HG03196 (cell line): ENCODE measurements around the gene EFNA1.
"Not testable (repeated sequence)": the region's sequence is repeated elsewhere in the genome, so short reads cannot be mapped to it uniquely, and the experiment has no call there.

Source experiments
- ATAC-seq: cut with Tn5 transposase; IDR thresholded peaks from one replicate; pipeline ENCODE4 v1.9.1; 2021; ENCODE audit not compliant: unreplicated experiment

Gene EFNA1

GRCh38 chr1:155140630-155140953 lies 12.9 kb downstream of the EFNA1 start:
- no peak for ATAC-seq

GRCh38 chr1:155141749-155142148 lies 14.1 kb downstream of the EFNA1 start:
- ATAC-seq: no peak

- ATAC-seq: no peak
Observed at GRCh38 chr1:155145491-155145890, 17.8 kb downstream of the EFNA1 start.

DNA sequence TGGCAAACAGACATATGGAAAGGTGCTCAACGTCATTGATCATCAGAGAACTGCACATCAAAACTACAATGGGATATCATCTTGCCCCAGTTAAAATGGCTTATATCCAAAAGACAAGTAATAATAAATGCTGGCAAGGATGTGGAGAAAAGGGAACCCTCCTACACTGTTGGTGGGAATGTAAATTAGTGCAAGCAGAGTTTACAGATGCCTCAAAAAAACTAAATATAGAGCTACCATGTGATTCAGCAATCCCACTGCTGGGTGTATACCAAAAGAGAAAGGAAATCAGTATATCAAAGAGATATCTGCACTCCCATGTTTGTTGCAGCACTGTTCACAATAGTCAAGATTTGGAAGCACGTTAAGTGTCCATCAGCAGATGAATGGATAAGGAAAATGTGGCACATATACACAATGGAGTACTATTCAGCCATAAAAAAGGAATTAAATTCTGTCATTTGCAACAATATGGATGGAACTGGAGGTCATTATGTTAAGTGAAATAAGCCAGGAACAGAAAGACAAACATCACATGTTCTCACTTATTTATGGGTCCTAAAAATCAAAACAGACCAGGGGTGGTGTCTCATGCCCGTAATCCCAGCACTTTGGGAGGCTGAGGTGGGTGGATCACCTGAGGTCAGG lies 28.4 kb downstream of the EFNA1 start:
- ATAC-seq: not testable (repeated sequence)

DNA sequence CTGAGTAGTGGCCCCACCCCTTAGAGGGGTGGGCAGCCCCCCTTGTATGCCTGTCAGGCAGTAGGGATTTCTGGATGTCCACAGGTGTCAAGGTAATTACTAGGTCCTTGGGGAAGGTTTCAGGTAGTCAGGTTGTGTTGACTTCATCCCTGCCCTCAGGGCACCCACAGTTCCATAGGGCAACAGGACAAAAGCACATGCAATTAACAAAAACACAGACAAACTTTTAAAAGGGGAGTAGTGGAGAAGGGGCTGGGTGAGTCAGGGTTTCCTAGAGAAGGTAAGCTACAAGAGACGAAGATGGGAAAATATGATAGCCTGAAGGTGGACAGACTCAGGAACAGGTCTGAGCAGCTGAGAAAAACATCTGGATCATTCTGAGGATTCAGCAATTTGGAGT lies 31.3 kb downstream of the EFNA1 start:
- ATAC-seq: no peak

DNA sequence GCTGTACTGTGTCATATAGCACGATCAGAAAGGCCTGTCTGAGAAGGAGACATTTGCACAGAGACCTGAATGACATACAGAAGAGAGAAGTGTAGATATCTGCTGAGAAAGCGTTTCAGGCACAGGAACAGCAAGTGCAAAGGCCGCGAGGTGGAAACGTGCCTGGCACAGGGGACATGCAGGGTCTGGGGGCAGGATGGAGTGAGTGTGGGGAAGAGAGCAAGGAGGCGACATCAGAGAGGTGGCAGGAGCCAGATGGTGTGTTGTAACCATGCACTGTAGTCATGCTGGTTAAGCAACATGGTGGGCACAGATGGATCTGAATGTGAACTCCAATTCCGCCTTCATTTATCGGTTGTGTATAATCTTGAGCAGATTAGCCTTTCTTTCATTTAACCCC lies 32.5 kb downstream of the EFNA1 start:
- no peak for ATAC-seq

- not testable (repeated sequence) for ATAC-seq
Observed at GRCh38 chr1:155162631-155163030, 35.0 kb downstream of the EFNA1 start.

GRCh38 chr1:155163785-155164184 lies 36.1 kb downstream of the EFNA1 start:
- ATAC-seq: not testable (repeated sequence)

GRCh38 chr1:155164625-155165024 lies 36.9 kb downstream of the EFNA1 start:
- ATAC-seq: not testable (repeated sequence)

GRCh38 chr1:155166051-155166470 lies 38.4 kb downstream of the EFNA1 start:
- ATAC-seq: no peak

DNA sequence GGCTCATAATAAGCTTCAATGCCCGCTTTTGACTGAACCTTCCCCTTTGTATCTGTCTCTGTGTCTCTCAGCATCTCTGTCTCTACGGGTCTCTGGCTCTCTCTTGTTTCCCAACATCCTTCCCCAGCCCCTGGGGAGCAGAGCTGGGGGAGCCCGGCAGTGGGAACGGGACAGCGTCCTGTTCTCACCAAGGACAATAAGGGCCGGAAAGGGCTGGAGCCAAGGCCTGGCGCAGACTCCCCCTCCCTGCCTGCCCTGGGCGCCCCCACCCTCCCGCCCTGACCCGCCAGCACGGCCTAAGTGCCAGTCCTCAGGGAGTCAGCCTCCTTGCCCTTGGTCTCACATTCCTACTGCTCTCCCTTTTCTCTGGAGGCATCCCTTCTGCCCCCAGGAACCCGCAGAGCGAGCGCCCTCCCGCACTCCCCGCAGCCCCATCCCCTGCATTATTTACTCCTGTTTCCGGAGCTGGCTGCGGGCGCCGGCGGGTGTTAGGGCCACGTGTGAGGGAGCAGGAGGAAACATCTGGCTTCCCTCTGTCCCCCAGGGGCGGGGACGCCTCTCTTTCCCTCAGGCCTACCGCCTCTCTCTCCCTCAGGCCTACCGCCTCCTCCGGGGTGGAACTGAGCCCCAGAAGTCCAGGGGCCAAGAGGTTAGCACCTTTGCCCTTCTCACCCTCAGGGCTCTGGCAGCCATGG lies 38.9 kb downstream of the EFNA1 start:
- ATAC-seq: no peak

DNA sequence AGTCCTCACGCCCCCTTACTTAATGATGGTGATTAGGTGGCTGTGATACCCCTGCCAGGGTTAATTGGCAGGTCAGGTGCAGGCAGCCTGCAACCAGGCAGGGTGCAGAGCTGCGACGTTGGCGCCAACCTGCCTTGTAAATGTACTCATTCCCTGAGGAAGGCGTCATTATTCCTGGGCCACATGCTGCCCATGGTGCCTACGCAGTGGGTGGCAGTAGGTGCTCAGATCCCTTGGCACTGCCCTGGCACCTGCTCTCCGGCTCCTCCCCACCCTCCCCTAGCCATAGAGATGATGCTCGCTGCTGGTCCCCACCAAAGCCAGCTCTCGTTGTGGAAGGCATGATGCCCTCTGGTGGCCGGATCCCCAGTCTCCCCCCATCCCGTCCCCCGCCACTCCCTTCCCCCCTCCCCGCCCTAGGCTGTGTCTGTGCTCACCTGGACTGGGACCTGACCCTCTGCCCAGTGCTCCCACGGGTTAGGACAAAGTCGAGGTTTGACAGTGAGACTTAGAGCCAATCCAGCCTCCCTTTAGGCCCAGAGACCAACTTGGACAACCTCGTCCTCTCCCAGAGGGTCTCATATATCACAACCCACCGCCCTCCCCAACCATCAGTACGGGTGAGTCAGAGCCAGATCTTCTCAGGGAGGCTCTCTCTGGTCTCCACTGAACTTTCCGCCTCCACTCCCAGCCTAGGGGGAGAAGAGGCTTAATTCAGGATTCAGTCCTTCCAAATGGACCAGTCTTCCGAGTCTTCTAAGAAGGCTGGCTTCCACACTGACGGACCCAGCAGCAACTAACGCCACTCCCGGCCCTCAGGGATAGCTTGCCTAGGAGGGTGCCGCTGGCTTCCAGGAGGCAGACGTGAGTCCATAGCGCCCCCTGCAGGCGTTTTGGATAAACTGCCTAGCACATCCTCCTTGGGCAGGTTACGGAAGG lies 39.8 kb downstream of the EFNA1 start:
- peak; percentile 48 for ATAC-seq

- ATAC-seq: not testable (repeated sequence)
Observed at GRCh38 chr1:155168105-155168445, 40.4 kb downstream of the EFNA1 start.

DNA sequence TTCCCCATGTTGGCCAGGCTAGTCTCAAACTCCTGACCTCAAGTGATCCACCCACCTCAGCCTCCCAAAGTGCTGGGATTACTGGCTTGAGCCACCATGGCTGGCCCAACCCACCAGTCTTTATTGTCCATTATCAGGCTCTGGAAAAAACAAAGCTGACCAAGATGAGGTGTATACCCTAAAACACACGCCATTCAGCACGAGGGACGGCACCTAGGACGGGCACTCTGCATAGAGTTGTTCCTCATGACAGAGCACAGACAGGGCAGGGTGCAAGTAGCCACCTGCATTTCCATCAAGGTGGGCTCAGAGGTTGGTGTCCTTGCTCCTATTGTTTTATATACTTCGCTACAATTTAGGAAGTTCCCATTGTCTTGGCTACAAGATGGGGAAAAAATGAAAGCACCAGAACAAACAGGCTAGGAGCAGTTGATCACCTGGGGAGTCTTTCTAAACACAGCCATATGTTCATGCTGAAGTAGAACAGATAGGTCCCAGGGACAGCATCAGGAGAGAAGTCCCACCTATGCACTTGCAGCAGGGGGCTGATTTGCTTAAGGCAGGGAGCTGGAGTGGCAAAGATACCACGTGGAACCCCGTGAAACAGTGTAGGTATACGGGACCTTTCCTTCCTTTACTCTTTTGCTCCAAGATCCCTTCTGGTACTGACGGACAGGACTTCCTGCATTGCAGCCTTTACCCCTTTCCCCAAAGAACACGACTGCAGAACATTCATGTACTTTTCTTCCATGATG lies 41.0 kb downstream of the EFNA1 start:
- ATAC-seq: no peak

DNA sequence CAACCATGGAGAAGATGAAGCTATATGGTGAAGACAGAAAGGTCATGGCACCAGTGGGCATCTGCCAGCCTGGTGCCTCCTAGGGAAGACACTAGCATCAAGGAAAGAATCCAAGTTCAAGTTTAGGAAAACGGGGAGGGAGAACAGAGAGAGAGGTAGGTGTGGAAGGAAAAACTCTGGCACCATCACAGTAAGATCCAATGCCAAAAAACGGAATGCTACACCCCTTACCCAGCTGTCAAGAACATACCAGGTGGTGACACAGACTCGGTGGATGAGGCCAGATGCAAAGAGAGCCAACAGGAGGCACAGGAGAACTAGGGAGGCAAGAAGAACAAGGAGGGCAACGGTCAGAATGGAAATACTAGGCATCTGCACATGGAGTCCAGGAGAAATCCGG lies 41.9 kb downstream of the EFNA1 start:
- no peak for ATAC-seq

- no peak for ATAC-seq
Observed at GRCh38 chr1:155170101-155170785, 42.6 kb downstream of the EFNA1 start.

GRCh38 chr1:155170806-155171205 lies 43.1 kb downstream of the EFNA1 start:
- no peak for ATAC-seq

DNA sequence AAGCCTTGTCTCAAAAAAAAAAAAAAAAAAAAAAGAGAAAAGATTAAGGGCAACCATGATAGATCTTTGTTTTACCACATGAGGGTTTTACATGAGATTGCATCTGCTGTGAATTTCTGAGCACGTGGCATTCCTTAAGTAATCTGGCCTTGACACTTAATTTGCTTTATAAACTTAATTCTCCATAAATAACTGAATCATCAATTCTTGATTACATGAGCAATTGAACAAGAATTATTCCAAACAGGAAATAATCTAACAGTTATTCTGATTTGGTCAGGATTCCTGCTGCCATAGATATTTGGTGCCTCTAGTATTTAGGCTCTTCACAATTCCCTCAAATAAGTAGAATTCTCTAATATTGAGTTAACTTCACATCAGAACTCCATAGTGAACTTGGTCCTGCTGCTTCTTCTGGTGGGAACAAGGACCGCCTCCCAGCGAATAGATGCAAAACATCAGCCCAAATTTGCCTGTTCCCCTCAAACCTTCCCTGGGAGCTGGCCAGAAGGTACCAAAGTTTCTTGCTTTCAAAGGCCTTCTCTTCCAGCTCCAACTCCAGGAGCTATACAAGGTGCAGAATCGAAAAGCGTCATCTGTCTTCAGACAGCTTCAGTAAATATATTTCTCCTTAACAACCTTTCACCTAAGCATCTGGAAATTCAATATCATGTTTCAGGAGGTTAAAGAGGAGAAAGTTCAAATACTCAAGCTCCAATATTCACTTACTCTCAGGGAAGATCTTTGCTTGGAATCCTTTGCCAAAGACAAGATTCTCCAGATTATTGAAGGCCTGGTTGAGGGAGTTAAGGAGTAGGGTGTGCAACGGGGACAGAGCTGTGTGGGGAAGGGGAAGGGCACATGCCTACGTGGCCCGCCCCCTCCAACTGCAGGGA lies 44.4 kb downstream of the EFNA1 start:
- peak; percentile 8 for ATAC-seq

GRCh38 chr1:155172732-155173477 lies 45.2 kb downstream of the EFNA1 start, which contains the start of gene KRTCAP2:
Gene KRTCAP2, minus strand, starts transcription at chr1:155173304. Its CDS starts 80 bp downstream, at chr1:155173224.
- ATAC-seq: peak; percentile 68
